ENCODE measurements around the gene IL1RAP.

DNA sequence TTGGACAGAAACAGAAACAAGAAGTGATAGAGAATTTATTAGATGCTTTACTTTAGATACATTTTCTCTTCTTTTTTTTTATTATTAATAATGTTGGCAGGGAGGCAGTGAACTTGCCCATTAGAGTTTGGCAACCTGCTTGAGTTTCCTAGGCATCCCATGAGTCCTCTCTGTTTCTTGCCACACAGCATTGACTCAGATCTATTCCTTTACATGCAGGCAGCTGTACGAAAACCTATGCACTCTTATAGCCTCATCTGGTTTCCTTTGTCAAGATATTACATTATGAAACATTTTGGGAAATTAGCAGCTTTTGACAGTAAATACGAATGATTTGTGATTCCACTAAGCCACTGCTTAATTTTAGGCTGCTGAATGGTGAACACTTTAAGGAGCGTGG lies 23.3 kb downstream of the IL1RAP start:
- TF ChIP-seq, protein P1, sequence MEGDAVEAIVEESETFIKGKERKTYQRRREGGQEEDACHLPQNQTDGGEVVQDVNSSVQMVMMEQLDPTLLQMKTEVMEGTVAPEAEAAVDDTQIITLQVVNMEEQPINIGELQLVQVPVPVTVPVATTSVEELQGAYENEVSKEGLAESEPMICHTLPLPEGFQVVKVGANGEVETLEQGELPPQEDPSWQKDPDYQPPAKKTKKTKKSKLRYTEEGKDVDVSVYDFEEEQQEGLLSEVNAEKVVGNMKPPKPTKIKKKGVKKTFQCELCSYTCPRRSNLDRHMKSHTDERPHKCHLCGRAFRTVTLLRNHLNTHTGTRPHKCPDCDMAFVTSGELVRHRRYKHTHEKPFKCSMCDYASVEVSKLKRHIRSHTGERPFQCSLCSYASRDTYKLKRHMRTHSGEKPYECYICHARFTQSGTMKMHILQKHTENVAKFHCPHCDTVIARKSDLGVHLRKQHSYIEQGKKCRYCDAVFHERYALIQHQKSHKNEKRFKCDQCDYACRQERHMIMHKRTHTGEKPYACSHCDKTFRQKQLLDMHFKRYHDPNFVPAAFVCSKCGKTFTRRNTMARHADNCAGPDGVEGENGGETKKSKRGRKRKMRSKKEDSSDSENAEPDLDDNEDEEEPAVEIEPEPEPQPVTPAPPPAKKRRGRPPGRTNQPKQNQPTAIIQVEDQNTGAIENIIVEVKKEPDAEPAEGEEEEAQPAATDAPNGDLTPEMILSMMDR (IDR thresholded peaks at IDR 0.05; ENCODE audit: low read depth, low read length), result no peak
- TF ChIP-seq POLR2A (IDR thresholded peaks at IDR 0.05; ENCODE audit: extremely low read depth, insufficient read length), result no peak
- TF ChIP-seq, protein P2, sequence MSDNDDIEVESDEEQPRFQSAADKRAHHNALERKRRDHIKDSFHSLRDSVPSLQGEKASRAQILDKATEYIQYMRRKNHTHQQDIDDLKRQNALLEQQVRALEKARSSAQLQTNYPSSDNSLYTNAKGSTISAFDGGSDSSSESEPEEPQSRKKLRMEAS (IDR thresholded peaks at IDR 0.05; ENCODE audit: low read depth, low read length), result no peak
